ENCODE results near the gene XYLB. TPM values are rescaled to one million over a fixed set of nuclear protein-coding genes. Genes with fewer than 3 reads are reported as not detected.

The XYLB gene
- total and polyA plus RNA-seq, 2 of the 13 experiments (the other 11 are each of a cell fraction or from before 2014, with no cell fraction given), result 25.9 to 30.0 TPM

DNA sequence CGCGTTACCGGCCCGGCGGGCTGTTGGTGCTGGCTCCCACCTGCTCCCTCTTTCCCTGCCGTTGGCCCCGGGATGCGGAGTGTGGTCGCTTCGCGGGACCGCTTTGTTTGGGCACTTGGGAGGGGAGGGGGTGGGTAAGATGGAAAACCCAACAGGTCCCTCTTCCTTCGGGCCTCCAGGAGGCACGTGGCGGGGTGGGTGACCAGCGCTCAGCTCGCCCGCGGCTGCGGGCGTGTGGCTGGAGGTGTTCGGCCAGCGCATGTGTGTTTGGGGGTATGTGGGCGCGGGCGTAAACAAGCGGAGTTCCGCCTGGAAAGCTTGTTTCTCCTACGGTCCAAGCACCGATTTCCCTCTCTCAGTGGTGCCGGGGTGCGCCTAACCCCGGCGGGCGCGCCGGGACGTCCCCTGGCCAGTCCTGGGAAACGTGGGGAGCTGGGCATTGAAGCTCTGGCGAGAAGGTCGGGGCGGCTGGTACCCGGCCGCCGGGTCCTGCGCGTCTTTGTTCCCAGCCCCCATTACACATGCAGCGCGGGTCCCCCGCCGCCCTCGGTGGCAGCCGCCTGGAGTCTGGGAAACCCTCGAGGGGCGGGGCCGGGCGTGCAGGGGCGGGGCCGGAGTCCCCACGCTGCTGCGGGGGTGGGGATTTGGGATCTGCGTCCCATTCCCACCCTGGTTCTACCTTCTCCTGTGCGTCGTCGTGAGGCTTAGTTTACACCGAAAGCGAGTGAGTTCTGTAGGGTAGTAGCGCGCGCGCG lies 108.5 kb downstream of the XYLB start (continued):
- TF ChIP-seq YEATS4 (CRISPR knock-in tag; IDR thresholded peaks at IDR 0.05; ENCODE audit: borderline replicate concordance) (peak; percentile 51; the same call in 1 of the 2 replicates), BRD4 (CRISPR knock-in tag; IDR thresholded peaks at IDR 0.05) (0 out of 2 replicates have a peak, but pooled peaks have one; percentile 35), AGO2 (optimal IDR thresholded peaks at IDR 0.05; ENCODE audit: low read depth, low read length) (peak; percentile 61), ZSCAN31 (CRISPR knock-in tag; IDR thresholded peaks at IDR 0.05; ENCODE audit: low read depth) (peak; percentile 92), NPAS2 (CRISPR knock-in tag; IDR thresholded peaks at IDR 0.05; ENCODE audit: borderline replicate concordance) (no peak), ZNF558 (CRISPR knock-in tag; IDR thresholded peaks at IDR 0.05; ENCODE audit: borderline replicate concordance) (peak; percentile 41; the same call in 1 of the 2 replicates), PRMT3 (CRISPR knock-in tag; IDR thresholded peaks at IDR 0.05; ENCODE audit: borderline replicate concordance, low read depth) (0 out of 2 replicates have a peak, but pooled peaks have one; percentile 4), HDAC1 (CRISPR knock-in tag; IDR thresholded peaks at IDR 0.05) (peak; percentile 79), MYC (CRISPR knock-in tag; IDR thresholded peaks at IDR 0.05; ENCODE audit: borderline replicate concordance) (peak; percentile 38; the same call in 1 of the 2 replicates), FOXO1 (CRISPR knock-in tag; IDR thresholded peaks at IDR 0.05) (0 out of 2 replicates have a peak, but pooled peaks have one; percentile 24), STAT5B (CRISPR knock-in tag; IDR thresholded peaks at IDR 0.05) (no peak), HNF4A (CRISPR knock-in tag; IDR thresholded peaks at IDR 0.05) (peak; percentile 70; the same call in 1 of the 2 replicates), ZNF878 (CRISPR knock-in tag; IDR thresholded peaks at IDR 0.05) (0 out of 2 replicates have a peak, but pooled peaks have one; percentile 41), MAZ (IDR thresholded peaks at IDR 0.05; ENCODE audit: borderline replicate concordance, low read depth, low read length) (no peak), MAZ (CRISPR knock-in tag; IDR thresholded peaks at IDR 0.05; ENCODE audit: low read depth) (peak; percentile 78; the same call in 1 of the 2 replicates), ZMYM4 (CRISPR knock-in tag; IDR thresholded peaks at IDR 0.05) (peak; percentile 68), ZFP37 (CRISPR knock-in tag; IDR thresholded peaks at IDR 0.05; ENCODE audit: borderline replicate concordance) (peak; percentile 74; the same call in 1 of the 2 replicates), ZNF335 (CRISPR knock-in tag; IDR thresholded peaks at IDR 0.05) (0 out of 2 replicates have a peak, but pooled peaks have one; percentile 48)
- TF ChIP-seq, protein P1, sequence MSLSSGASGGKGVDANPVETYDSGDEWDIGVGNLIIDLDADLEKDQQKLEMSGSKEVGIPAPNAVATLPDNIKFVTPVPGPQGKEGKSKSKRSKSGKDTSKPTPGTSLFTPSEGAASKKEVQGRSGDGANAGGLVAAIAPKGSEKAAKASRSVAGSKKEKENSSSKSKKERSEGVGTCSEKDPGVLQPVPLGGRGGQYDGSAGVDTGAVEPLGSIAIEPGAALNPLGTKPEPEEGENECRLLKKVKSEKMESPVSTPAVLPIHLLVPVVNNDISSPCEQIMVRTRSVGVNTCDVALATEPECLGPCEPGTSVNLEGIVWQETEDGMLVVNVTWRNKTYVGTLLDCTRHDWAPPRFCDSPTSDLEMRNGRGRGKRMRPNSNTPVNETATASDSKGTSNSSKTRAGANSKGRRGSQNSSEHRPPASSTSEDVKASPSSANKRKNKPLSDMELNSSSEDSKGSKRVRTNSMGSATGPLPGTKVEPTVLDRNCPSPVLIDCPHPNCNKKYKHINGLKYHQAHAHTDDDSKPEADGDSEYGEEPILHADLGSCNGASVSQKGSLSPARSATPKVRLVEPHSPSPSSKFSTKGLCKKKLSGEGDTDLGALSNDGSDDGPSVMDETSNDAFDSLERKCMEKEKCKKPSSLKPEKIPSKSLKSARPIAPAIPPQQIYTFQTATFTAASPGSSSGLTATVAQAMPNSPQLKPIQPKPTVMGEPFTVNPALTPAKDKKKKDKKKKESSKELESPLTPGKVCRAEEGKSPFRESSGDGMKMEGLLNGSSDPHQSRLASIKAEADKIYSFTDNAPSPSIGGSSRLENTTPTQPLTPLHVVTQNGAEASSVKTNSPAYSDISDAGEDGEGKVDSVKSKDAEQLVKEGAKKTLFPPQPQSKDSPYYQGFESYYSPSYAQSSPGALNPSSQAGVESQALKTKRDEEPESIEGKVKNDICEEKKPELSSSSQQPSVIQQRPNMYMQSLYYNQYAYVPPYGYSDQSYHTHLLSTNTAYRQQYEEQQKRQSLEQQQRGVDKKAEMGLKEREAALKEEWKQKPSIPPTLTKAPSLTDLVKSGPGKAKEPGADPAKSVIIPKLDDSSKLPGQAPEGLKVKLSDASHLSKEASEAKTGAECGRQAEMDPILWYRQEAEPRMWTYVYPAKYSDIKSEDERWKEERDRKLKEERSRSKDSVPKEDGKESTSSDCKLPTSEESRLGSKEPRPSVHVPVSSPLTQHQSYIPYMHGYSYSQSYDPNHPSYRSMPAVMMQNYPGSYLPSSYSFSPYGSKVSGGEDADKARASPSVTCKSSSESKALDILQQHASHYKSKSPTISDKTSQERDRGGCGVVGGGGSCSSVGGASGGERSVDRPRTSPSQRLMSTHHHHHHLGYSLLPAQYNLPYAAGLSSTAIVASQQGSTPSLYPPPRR (CRISPR knock-in tag; IDR thresholded peaks at IDR 0.05; ENCODE audit: borderline replicate concordance), result peak; percentile 44; the same call in 1 of the 2 replicates
- TF ChIP-seq, protein P2, sequence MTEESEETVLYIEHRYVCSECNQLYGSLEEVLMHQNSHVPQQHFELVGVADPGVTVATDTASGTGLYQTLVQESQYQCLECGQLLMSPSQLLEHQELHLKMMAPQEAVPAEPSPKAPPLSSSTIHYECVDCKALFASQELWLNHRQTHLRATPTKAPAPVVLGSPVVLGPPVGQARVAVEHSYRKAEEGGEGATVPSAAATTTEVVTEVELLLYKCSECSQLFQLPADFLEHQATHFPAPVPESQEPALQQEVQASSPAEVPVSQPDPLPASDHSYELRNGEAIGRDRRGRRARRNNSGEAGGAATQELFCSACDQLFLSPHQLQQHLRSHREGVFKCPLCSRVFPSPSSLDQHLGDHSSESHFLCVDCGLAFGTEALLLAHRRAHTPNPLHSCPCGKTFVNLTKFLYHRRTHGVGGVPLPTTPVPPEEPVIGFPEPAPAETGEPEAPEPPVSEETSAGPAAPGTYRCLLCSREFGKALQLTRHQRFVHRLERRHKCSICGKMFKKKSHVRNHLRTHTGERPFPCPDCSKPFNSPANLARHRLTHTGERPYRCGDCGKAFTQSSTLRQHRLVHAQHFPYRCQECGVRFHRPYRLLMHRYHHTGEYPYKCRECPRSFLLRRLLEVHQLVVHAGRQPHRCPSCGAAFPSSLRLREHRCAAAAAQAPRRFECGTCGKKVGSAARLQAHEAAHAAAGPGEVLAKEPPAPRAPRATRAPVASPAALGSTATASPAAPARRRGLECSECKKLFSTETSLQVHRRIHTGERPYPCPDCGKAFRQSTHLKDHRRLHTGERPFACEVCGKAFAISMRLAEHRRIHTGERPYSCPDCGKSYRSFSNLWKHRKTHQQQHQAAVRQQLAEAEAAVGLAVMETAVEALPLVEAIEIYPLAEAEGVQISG (CRISPR knock-in tag; IDR thresholded peaks at IDR 0.05), result peak; percentile 56; the same call in 1 of the 2 replicates

Data from HepG2 (cell line).